ACC112 (cell line): ENCODE results near the gene PHLPP2.

ENCODE experiments used
- H2AFZ ChIP-seq: fragments of 200-600 bp; sonication (generic); one replicate; pipeline ENCODE4 v1.6.0; 2017; ENCODE audit warnings: antibody characterized with exemption, low read length; ENCODE audit not compliant: unreplicated experiment
- H3K27ac ChIP-seq: fragments of 200-600 bp; sonication (generic); 2 replicates; pipeline ENCODE4 v1.5.1; 2014; ENCODE audit warnings: low read depth, mild to moderate bottlenecking, antibody characterized with exemption, low read length, moderate library complexity
- H3K27me3 ChIP-seq: fragments of 200-600 bp; sonication (generic); 2 replicates; pipeline ENCODE4 v1.6.1; 2014; ENCODE audit warnings: mild to moderate bottlenecking, antibody characterized with exemption, low read length, moderate library complexity, mixed read lengths; ENCODE audit not compliant: insufficient read depth
- H3K36me3 ChIP-seq: fragments of 200-600 bp; sonication (generic); 2 replicates; pipeline ENCODE4 v1.6.1; 2016; ENCODE audit warnings: mild to moderate bottlenecking, antibody characterized with exemption, low read length, moderate library complexity, mixed read lengths; ENCODE audit not compliant: insufficient read depth
- H3K4me1 ChIP-seq: fragments of 200-600 bp; sonication (generic); one replicate; pipeline ENCODE4 v1.6.1; 2016; ENCODE audit warnings: low read length, mixed read lengths; ENCODE audit not compliant: insufficient read depth, unreplicated experiment, control insufficient read depth
- H3K4me3 ChIP-seq: fragments of 200-600 bp; sonication (generic); 2 replicates; pipeline ENCODE4 v1.5.1; 2014; ENCODE audit warnings: mild to moderate bottlenecking, low read depth, low read length
- H3K79me2 ChIP-seq: fragments of 200-600 bp; sonication (generic); one replicate; pipeline ENCODE4 v1.6.0; 2016; ENCODE audit warnings: low read length; ENCODE audit not compliant: control insufficient read depth, unreplicated experiment, insufficient read depth

Gene PHLPP2

GRCh38 chr16:71637398-71637797, 87.1 kb downstream of the PHLPP2 start:
- Histone ChIP-seq H3K4me1 (peaks cover 9% of the 10 kb centered on the region), H3K4me3 (no peak overlapping the region), H3K79me2 (no peaks in the 10 kb centered on the region), H3K36me3 (no peaks in the 10 kb centered on the region), H3K27ac (peak overlapping the region; percentile 41), H3K27me3 (no peaks in the 10 kb centered on the region), H2AFZ (no peak overlapping the region)

DNA sequence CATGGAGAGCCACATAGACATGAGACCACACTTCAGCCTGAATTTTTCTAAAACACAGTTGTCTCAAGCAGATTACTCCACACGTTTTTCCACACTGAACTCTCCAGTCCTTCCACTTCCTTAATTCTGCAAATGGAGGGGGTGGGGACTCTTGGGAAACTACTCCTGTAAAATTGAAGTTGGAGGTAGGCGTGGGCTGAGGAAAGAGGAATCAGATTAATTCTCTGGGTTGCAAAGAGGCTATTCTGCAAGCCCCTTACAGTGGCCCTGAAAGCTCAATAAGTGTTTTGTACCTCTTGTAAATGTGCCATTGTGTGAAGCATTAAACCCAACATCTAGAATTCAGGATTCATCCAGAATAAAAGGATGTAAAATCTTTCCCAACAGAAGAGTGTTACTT, 88.9 kb downstream of the PHLPP2 start:
- H3K79me2 ChIP-seq: no peaks in the 10 kb centered on the region
- no peak overlapping the region for H3K27ac ChIP-seq
- H3K36me3 ChIP-seq: no peaks in the 10 kb centered on the region
- H3K4me1 ChIP-seq: peaks cover 9% of the 10 kb centered on the region
- H2AFZ ChIP-seq: no peak overlapping the region
- H3K4me3 ChIP-seq: no peak overlapping the region
- no peaks in the 10 kb centered on the region for H3K27me3 ChIP-seq

DNA sequence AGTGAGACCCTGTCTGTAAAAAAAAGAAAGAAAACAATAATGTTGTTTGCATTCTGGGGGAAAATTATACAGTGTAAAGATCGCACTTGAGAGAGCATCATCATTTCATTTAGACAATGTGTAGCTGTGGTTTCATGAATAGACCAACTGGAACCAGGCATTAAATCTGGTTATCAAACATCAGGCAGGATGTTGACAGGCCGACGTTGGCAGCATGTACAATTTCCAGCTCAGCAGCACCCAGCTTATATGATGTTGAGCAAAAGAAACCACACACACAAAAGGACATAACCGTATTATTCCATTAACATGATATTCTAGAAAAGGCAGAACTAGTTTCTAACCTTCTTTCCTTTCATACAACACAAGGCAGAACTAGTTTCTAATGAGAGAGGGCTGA, 92.7 kb downstream of the PHLPP2 start:
- Histone ChIP-seq H3K27ac (no peak overlapping the region), H3K79me2 (no peaks in the 10 kb centered on the region), H3K27me3 (peaks cover 13% of the 10 kb centered on the region), H3K4me1 (no peaks in the 10 kb centered on the region), H2AFZ (no peak overlapping the region), H3K36me3 (no peaks in the 10 kb centered on the region), H3K4me3 (no peak overlapping the region)

- Histone ChIP-seq H3K36me3 (no peaks in the 10 kb centered on the region), H3K4me3 (no peak overlapping the region), H3K27ac (no peak overlapping the region)
These were observed 93.7 kb downstream of the PHLPP2 start for GRCh38 chr16:71630808-71631207.

DNA sequence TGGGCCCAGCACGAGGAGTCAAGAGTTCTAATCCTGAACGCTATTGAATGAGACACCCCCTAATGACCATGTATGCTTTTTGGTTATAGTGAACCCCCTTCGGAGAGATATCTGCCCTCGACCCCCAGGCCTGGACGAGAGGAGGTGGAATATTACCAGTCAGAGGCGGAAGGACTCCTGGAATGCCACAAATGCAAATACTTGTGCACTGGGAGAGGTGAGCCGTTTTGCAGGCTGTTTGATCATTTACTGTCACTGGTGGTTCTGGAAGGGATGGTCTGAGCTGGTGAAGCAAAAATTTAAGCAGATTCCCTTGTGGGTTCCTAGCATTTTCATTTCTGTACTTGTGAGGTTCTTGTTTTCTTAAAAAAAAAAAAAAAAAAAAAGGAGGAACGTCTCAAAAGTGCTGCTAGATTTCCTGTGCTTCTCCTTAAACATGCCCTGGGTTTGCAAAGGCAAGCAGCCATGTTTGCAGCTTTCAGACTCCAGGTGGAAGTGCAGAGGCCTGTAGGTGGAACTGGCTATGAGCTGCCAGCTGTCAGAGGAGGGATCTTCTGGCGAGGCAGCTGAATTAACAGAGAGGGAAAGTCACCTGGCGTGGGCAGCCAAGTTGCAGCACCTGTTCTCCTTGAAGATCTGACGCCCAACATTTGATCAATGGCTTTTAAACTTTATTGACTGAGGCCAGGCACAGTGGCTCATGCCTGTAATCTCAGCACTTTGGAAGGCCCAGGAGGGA, 95.1 kb downstream of the PHLPP2 start:
- Histone ChIP-seq H3K4me3 (no peak overlapping the region), H3K27me3 (peaks cover 34% of the 10 kb centered on the region), H3K27ac (no peak overlapping the region)

More at GRCh38 chr16:71630808-71631207, 93.7 kb downstream of the PHLPP2 start:
- Histone ChIP-seq H3K27me3 (peaks cover 23% of the 10 kb centered on the region), H3K4me1 (peaks cover 3% of the 10 kb centered on the region), H3K79me2 (no peaks in the 10 kb centered on the region), H2AFZ (no peak overlapping the region)

GRCh38 chr16:71628810-71629209, 95.7 kb downstream of the PHLPP2 start:
- H3K4me1 ChIP-seq: peaks cover 3% of the 10 kb centered on the region
- no peak overlapping the region for H2AFZ ChIP-seq

More for the DNA sequence above, 95.1 kb downstream of the PHLPP2 start:
- Histone ChIP-seq H3K79me2 (no peaks in the 10 kb centered on the region), H3K4me1 (peaks cover 3% of the 10 kb centered on the region), H2AFZ (no peak overlapping the region), H3K36me3 (no peaks in the 10 kb centered on the region)

DNA sequence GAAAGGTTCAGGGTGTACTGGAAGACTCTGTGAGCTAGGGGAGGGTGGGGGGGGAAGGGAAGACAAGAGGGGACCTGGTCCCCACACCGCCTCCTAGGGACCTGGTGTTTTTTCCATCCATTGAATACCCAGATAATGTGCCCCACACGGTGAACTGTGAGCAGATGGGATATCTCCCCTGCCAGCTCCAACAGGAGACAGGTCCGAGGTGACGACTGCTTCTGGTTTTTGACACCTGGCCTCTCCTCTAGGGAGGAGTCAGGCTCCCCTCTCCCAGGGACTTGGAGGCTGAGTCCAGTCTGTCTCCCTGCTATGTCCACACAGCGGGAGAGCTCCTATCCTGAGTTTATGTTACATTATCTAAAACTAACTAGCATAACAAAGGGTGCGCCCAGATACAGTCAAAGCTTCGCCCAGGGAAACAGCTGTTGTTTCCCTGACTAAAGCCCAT, 96.7 kb downstream of the PHLPP2 start:
- Histone ChIP-seq H3K27me3 (peaks cover 46% of the 10 kb centered on the region), H3K4me1 (peaks cover 3% of the 10 kb centered on the region), H2AFZ (no peak overlapping the region), H3K36me3 (no peaks in the 10 kb centered on the region), H3K27ac (no peak overlapping the region), H3K79me2 (no peaks in the 10 kb centered on the region), H3K4me3 (no peak overlapping the region)

More at GRCh38 chr16:71628810-71629209, 95.7 kb downstream of the PHLPP2 start:
- Histone ChIP-seq H3K27ac (no peak overlapping the region), H3K79me2 (no peaks in the 10 kb centered on the region), H3K27me3 (peaks cover 41% of the 10 kb centered on the region), H3K4me3 (no peak overlapping the region), H3K36me3 (no peaks in the 10 kb centered on the region)

- peaks cover 50% of the 10 kb centered on the region for H3K27me3 ChIP-seq
- H2AFZ ChIP-seq: no peak overlapping the region
- H3K79me2 ChIP-seq: no peaks in the 10 kb centered on the region
- H3K27ac ChIP-seq: no peak overlapping the region
- no peaks in the 10 kb centered on the region for H3K36me3 ChIP-seq
- peaks cover 3% of the 10 kb centered on the region for H3K4me1 ChIP-seq
- peak overlapping the region; percentile 77 for H3K4me3 ChIP-seq
These were observed 97.7 kb downstream of the PHLPP2 start for GRCh38 chr16:71626858-71627213.

- Histone ChIP-seq H3K4me1 (peaks cover 3% of the 10 kb centered on the region), H3K27me3 (peaks cover 54% of the 10 kb centered on the region), H3K79me2 (no peaks in the 10 kb centered on the region), H3K36me3 (no peaks in the 10 kb centered on the region), H3K27ac (no peak within 1 kb of the TSS), H3K4me3 (peak within 1 kb of the TSS; percentile 77), H2AFZ (peak within 1 kb of the TSS; percentile 23)
These were observed 98.3 kb downstream of the PHLPP2 start, which contains the start of gene MARVELD3 for GRCh38 chr16:71626018-71626857. MARVELD3 (plus strand) TSS chr16:71626184; CDS start chr16:71626230, 46 bp downstream.

DNA sequence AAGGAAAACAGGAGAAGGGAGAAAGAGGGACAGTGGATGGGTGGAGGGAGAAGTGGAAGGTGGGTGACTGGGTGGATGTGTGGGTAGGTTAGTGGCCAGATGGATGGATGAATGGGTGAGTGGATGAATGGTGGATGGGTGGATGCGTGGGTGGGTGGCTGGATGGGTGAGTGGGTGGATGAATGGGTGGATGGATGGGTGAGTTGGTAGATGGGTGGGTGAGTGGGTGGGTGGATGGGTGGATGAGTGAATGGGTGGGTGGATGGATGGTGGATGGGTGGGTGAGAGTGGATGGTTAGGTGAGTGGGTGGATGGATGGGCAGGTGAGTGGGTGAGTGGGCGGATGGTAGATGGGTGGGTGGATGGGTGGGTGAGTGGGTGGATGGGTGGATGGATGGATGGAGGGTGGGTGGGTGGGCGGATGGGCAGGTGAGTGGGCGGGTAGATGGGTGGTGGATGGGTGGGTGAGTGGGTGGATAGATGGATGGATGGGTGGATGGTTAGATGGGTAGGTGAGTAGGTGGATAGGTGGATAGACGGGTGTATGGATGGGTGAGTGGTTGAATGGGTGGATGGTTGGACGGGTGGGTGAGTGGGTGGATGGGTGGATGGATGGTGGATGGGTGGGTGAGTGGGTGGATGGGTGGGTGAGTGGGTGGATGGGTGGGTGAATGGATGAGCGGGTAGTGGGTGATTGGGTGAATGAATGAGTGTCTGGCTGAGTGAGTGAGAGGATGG, 99.2 kb downstream of the PHLPP2 start:
- no peak overlapping the region for H2AFZ ChIP-seq
- peaks cover 3% of the 10 kb centered on the region for H3K4me1 ChIP-seq
- H3K27ac ChIP-seq: no peak overlapping the region
- H3K79me2 ChIP-seq: no peaks in the 10 kb centered on the region
- no peaks in the 10 kb centered on the region for H3K36me3 ChIP-seq
- peaks cover 62% of the 10 kb centered on the region for H3K27me3 ChIP-seq
- no peak overlapping the region for H3K4me3 ChIP-seq
